H1 (cell line): ENCODE measurements around the gene NAA38. TPM values are rescaled to one million over a fixed set of nuclear protein-coding genes. Genes with fewer than 3 reads are reported as not detected.
A peak's percentile ranks its signal among the peaks of the same experiment; 100 is the strongest.

Experiments
- BRCA1 ChIP-seq: IDR thresholded peaks from 2 replicates; pipeline ENCODE4 v1.6.1; 2012; ENCODE audit warnings: low read depth, low read length, improper control_type of control experiment
- CHD7 ChIP-seq: fragments of 300-600 bp; sonication (generic); IDR thresholded peaks from 2 replicates; pipeline ENCODE4 v1.7.1; 2012; ENCODE audit warnings: low read length, moderate library complexity, mild to moderate bottlenecking, inconsistent platforms; ENCODE audit not compliant: insufficient replicate concordance
- GABPA ChIP-seq: IDR thresholded peaks from 2 replicates; pipeline ENCODE4 v1.6.1; 2011; ENCODE audit warnings: mild to moderate bottlenecking, low read length, moderate library complexity, borderline replicate concordance; ENCODE audit not compliant: insufficient read depth
- KDM1A ChIP-seq: fragments of 200-600, 300-600 bp; sonication (generic); IDR thresholded peaks from 2 replicates; pipeline ENCODE4 v1.7.1; 2016; ENCODE audit warnings: mild to moderate bottlenecking, low read length, borderline replicate concordance
- KDM4A ChIP-seq: IDR thresholded peaks from one replicate; pipeline ENCODE4 v1.7.1; 2012; ENCODE audit warnings: low read depth, mild to moderate bottlenecking, moderate library complexity, low read length, inconsistent platforms; ENCODE audit not compliant: severe bottlenecking
- KDM5A ChIP-seq: fragments of 200-600 bp; IDR thresholded peaks from 2 replicates; pipeline ENCODE4 v1.7.1; 2012; ENCODE audit warnings: mild to moderate bottlenecking, low read length, inconsistent platforms, mixed read lengths
- PHF8 ChIP-seq: fragments of 200-600 bp; sonication (generic); conservative IDR thresholded peaks from 2 replicates; pipeline ENCODE4 v1.7.1; 2012; ENCODE audit warnings: low read depth, mild to moderate bottlenecking, inconsistent platforms, low read length, moderate library complexity
- RFX5 ChIP-seq: IDR thresholded peaks from 2 replicates; pipeline ENCODE4 v1.6.1; 2011; ENCODE audit warnings: low read depth, low read length, improper control_type of control experiment, borderline replicate concordance
- RXRA ChIP-seq: IDR thresholded peaks from 2 replicates; pipeline ENCODE4 v1.6.1; 2011; ENCODE audit warnings: low read depth, mild to moderate bottlenecking, low read length, moderate library complexity; ENCODE audit not compliant: insufficient read depth
- SP1 ChIP-seq: IDR thresholded peaks from 2 replicates; pipeline ENCODE4 v1.6.1; 2011; ENCODE audit warnings: low read depth, low read length
- polyA plus RNA-seq, 7 experiments: library from polyadenylated mRNA; depleted of rRNA in 3 of 7; stranded (reverse) in 5 of 7; unstranded in 2 of 7; fragments of >200 nt in 5 of 7; fragments of 200-250 nt in 2 of 7; gene quantifications; 1 replicate in 5 of 7; 2 replicates in 1 of 7; 4 replicates in 1 of 7; pipeline versions ENCODE4 v1.2.1 to v1.2.3, GENCODE V29; 2011 to 2013; ENCODE audit warnings: missing spikeins in 2 of 7, mixed read lengths in 2 of 7
- total RNA-seq: library from RNA; stranded (reverse); fragmentation: NEBNext Ultra II Directional; extraction: Animal tissue kit (Norgen Biotek cat#: 25700); gene quantifications from 2 replicates; pipeline ENCODE4 v1.2.1, GENCODE V29; 2021

The NAA38 gene
- total and polyA plus RNA-seq, 2 of the 8 experiments (the other 6 are each of a cell fraction or from before 2014, with no cell fraction given) = 30.2 to 109 TPM

- TF ChIP-seq CHD7 (no peak), RFX5 (no peak), KDM5A (no peak), KDM1A (no peak), GABPA (no peak), KDM4A (peak; percentile 90), PHF8 (no peak), SP1 (0 out of 2 replicates have a peak, but pooled peaks have one; percentile 6), BRCA1 (no peak), RXRA (no peak)
These were observed 23.4 kb downstream of the NAA38 start, which contains the start of gene KDM6B (continued) for GRCh38 chr17:7833795-7834541.
